ENCODE results near the gene RNF208.

Gene RNF208

GRCh38 chr9:137175345-137175961 is 46.6 kb downstream of the RNF208 start:
- no peak for DNase-seq (ENCODE audit: low read depth)

GRCh38 chr9:137174722-137175293 is 47.2 kb downstream of the RNF208 start:
- no peak for DNase-seq (ENCODE audit: low read depth)

- no peak for DNase-seq (ENCODE audit: low read depth)
These were observed 48.0 kb downstream of the RNF208 start for GRCh38 chr9:137173796-137174664.

GRCh38 chr9:137172901-137173795 is 48.9 kb downstream of the RNF208 start:
- no peak for DNase-seq (ENCODE audit: low read depth)

GRCh38 chr9:137171149-137171900 is 50.7 kb downstream of the RNF208 start:
- no peak for DNase-seq (ENCODE audit: low read depth)

- DNase-seq (ENCODE audit: low read depth): no peak
These were observed 51.4 kb downstream of the RNF208 start for GRCh38 chr9:137170486-137171148.
